Measurements from ENCODE around the gene EBF4.

DNA sequence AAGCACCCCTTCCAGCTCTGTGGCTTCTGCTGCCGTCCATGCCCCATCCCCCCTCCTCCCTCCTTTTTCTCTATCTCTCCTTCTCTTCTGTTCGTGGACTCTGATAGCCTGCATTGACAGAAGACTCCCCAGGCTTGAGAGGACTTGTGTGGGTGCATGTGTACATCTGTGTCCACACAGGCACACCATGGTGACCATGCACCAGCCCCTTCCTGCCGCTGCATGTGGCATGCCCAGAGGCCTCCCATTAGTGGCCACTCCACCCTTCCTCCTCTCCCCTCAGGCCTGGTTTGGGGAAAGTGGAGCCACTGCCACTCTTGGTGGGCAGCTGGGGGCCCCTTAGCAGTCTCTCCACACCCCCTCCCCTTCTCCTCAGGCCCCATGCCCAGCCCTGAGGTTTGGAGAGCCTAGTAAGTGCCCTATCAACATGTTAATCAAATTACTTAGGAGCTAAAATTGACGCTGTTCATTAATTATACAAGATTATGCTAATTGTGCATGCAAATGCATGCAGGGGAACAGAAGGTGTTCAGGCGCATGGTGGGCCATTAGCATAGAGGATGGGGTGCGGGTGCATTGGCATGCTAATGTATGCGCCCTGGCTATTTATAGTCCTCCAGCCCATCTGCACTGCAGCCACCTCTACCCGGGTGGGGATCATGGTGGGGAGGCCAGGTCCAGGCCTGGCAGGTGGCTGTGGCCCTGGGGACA is 45.9 kb downstream of the EBF4 start:
- TF ChIP-seq, protein P1, sequence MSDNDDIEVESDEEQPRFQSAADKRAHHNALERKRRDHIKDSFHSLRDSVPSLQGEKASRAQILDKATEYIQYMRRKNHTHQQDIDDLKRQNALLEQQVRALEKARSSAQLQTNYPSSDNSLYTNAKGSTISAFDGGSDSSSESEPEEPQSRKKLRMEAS (IDR thresholded peaks at IDR 0.05; ENCODE audit: low read depth, low read length), result no peak
- TF ChIP-seq YY1 (IDR thresholded peaks at IDR 0.05; ENCODE audit: low read depth, low read length) (no peak), ZNF274 (IDR thresholded peaks at IDR 0.05; ENCODE audit: insufficient read depth, insufficient read length) (no peak), EGR1 (IDR thresholded peaks at IDR 0.05; ENCODE audit: borderline replicate concordance in 1 of 2, low read depth in 2 of 2, low read length in 2 of 2) (no peak), ELK1 (IDR thresholded peaks at IDR 0.05; ENCODE audit: low read depth, low read length) (no peak)
- TF ChIP-seq, protein P2, sequence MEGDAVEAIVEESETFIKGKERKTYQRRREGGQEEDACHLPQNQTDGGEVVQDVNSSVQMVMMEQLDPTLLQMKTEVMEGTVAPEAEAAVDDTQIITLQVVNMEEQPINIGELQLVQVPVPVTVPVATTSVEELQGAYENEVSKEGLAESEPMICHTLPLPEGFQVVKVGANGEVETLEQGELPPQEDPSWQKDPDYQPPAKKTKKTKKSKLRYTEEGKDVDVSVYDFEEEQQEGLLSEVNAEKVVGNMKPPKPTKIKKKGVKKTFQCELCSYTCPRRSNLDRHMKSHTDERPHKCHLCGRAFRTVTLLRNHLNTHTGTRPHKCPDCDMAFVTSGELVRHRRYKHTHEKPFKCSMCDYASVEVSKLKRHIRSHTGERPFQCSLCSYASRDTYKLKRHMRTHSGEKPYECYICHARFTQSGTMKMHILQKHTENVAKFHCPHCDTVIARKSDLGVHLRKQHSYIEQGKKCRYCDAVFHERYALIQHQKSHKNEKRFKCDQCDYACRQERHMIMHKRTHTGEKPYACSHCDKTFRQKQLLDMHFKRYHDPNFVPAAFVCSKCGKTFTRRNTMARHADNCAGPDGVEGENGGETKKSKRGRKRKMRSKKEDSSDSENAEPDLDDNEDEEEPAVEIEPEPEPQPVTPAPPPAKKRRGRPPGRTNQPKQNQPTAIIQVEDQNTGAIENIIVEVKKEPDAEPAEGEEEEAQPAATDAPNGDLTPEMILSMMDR (IDR thresholded peaks at IDR 0.05 in 2 of 3, conservative IDR thresholded peaks at IDR 0.05 in 1 of 3; ENCODE audit: control insufficient read depth in 2 of 3, extremely low read depth in 1 of 3, insufficient read depth in 1 of 3, low read depth in 3 of 3, low read length in 3 of 3), result no peak
- TF ChIP-seq, protein P3, sequence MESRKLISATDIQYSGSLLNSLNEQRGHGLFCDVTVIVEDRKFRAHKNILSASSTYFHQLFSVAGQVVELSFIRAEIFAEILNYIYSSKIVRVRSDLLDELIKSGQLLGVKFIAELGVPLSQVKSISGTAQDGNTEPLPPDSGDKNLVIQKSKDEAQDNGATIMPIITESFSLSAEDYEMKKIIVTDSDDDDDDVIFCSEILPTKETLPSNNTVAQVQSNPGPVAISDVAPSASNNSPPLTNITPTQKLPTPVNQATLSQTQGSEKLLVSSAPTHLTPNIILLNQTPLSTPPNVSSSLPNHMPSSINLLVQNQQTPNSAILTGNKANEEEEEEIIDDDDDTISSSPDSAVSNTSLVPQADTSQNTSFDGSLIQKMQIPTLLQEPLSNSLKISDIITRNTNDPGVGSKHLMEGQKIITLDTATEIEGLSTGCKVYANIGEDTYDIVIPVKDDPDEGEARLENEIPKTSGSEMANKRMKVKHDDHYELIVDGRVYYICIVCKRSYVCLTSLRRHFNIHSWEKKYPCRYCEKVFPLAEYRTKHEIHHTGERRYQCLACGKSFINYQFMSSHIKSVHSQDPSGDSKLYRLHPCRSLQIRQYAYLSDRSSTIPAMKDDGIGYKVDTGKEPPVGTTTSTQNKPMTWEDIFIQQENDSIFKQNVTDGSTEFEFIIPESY (IDR thresholded peaks at IDR 0.05), result no peak

Measured in GM12878 (cell line).